HCT116 (cell line): ENCODE results near the gene DCAF15. TPM values are rescaled to one million over a fixed set of nuclear protein-coding genes. Genes with fewer than 3 reads are reported as not detected.

Source experiments
- ATAC-seq: fragments of 200-7000 bp; cut with Tn5 transposase; 2 replicates; pipeline ENCODE4 v1.9.1; 2020; ENCODE audit warnings: mild to moderate bottlenecking, moderate library complexity
- BruUV-seq: library from RNA; stranded (reverse); fragments of 400-500 nt; replicated peaks from 2 replicates; lab custom pipeline; 2021; lab: Mats Ljungman, UMichigan
- CTCF ChIA-PET: fragments of 300-600 bp; sonication (Branson Sonifier 250); formaldehyde crosslinking; loops from one replicate; lab custom pipeline; 2021; ENCODE audit warnings: antibody characterized with exemption; lab: Charles Lee
- POLR2A ChIA-PET: fragments of 300-600, 350-600 bp; sonication (Branson Sonifier 250); formaldehyde crosslinking; loops from one replicate; lab custom pipeline; 2021; ENCODE audit warnings: antibody characterized with exemption; lab: Charles Lee
- RAD21 ChIA-PET, 2 experiments: fragments of 300-600 bp; sonication (Branson Sonifier 250); formaldehyde crosslinking; loops; one replicate each; lab custom pipeline; 2023; ENCODE audit warnings: low total read pairs in 2 of 2; ENCODE audit not compliant: uncharacterized antibody in 2 of 2, unreplicated experiment in 2 of 2, low non-redundant PET in 1 of 2; lab: Charles Lee
- DNase-seq: peaks from one replicate; pipeline ENCODE4 v3.0.0-alpha.2; 2010; ENCODE audit warnings: low read depth, low spot score
- H2AFZ ChIP-seq: fragments of 200-600 bp; shearing (Covaris generic), sonication (generic); 2 replicates; pipeline ENCODE4 v1.6.1; 2017; ENCODE audit warnings: low read depth, mixed run types, mixed read lengths, antibody characterized with exemption, low read length; ENCODE audit not compliant: poor library complexity, severe bottlenecking
- H3K27ac ChIP-seq: 2 replicates; pipeline ENCODE4 v1.5.1; 2012; ENCODE audit warnings: low read depth, low read length
- H3K27me3 ChIP-seq: fragments of 200-600 bp; sonication (generic); 2 replicates; pipeline ENCODE4 v1.6.1; 2016; ENCODE audit warnings: mixed run types, low read length, mixed read lengths; ENCODE audit not compliant: insufficient read depth
- H3K36me3 ChIP-seq, 2 experiments: fragments of 200-500 bp in 1 of 2; fragments of 200-600 bp in 1 of 2; sonication (Bioruptor generic) in 1 of 2; sonication (generic) in 1 of 2; 2 replicates each; pipeline versions ENCODE4 v1.5.1 to v1.6.1; 2014 to 2016; ENCODE audit warnings: low read length in 2 of 2, inconsistent platforms in 1 of 2, mixed read lengths in 1 of 2, mixed run types in 1 of 2; ENCODE audit not compliant: insufficient read depth in 2 of 2, control insufficient read depth in 1 of 2
- H3K4me1 ChIP-seq, 2 experiments: fragments of 200-600 bp in 1 of 2; sonication (generic) in 1 of 2; 2 replicates each; pipeline versions ENCODE4 v1.5.1 to v1.6.1; 2012 to 2017; ENCODE audit warnings: low read length in 2 of 2, inconsistent platforms in 1 of 2, mild to moderate bottlenecking in 1 of 2, mixed read lengths in 1 of 2, mixed run types in 1 of 2, moderate library complexity in 1 of 2; ENCODE audit not compliant: insufficient read depth in 2 of 2, control insufficient read depth in 1 of 2
- H3K4me2 ChIP-seq: fragments of 200-600 bp; sonication (generic); 2 replicates; pipeline ENCODE4 v1.6.1; 2017; ENCODE audit warnings: mixed run types, low read length, mixed read lengths
- H3K4me3 ChIP-seq, 2 experiments: fragments of 200-600 bp in 1 of 2; sonication (generic) in 1 of 2; replicated peaks in 1 of 2; 2 replicates each; pipeline ENCODE4 v1.5.1; 2011 to 2016; ENCODE audit warnings: low read length in 2 of 2, control low read depth in 1 of 2, low read depth in 1 of 2, mild to moderate bottlenecking in 1 of 2, mixed read lengths in 1 of 2, mixed run types in 1 of 2
- H3K79me2 ChIP-seq: fragments of 200-600 bp; sonication (generic); 2 replicates; pipeline ENCODE4 v1.6.1; 2017; ENCODE audit warnings: mild to moderate bottlenecking, mixed run types, low read length, moderate library complexity, mixed read lengths; ENCODE audit not compliant: insufficient read depth
- H3K9ac ChIP-seq: fragments of 200-600 bp; sonication (generic); 2 replicates; pipeline ENCODE4 v1.6.1; 2016; ENCODE audit warnings: low read length, mixed read lengths
- H3K9me2 ChIP-seq: fragments of 200-600 bp; sonication (generic), shearing (Covaris generic); 2 replicates; pipeline ENCODE4 v1.6.1; 2017; ENCODE audit warnings: mixed run types, mild to moderate bottlenecking, moderate library complexity; ENCODE audit not compliant: insufficient read depth
- H3K9me3 ChIP-seq, 2 experiments: fragments of 200-500 bp in 1 of 2; fragments of 200-600 bp in 1 of 2; sonication (Bioruptor generic) in 1 of 2; sonication (generic) in 1 of 2; 2 replicates each; pipeline ENCODE4 v1.6.1; 2014 to 2017; ENCODE audit warnings: low read length in 2 of 2, mixed read lengths in 2 of 2, inconsistent platforms in 1 of 2, low read depth in 1 of 2, mild to moderate bottlenecking in 1 of 2, mixed run types in 1 of 2, moderate library complexity in 1 of 2; ENCODE audit not compliant: control insufficient read depth in 1 of 2, insufficient read depth in 1 of 2
- H4K20me1 ChIP-seq: fragments of 200-600 bp; sonication (generic), shearing (Covaris generic); 2 replicates; pipeline ENCODE4 v1.6.1; 2017; ENCODE audit warnings: mixed run types, mild to moderate bottlenecking, moderate library complexity; ENCODE audit not compliant: insufficient read depth
- ATF3 ChIP-seq: IDR thresholded peaks from 2 replicates; pipeline ENCODE4 v1.6.1; 2012
- CBX3 ChIP-seq: IDR thresholded peaks from 2 replicates; pipeline ENCODE4 v1.6.1; 2012; ENCODE audit warnings: low read depth
- CEBPB ChIP-seq: IDR thresholded peaks from 2 replicates; pipeline ENCODE4 v1.6.1; 2012; ENCODE audit warnings: low read depth
- CTCF ChIP-seq, 3 experiments: fragments of 200-600 bp in 1 of 3; sonication (generic) in 1 of 3; IDR thresholded peaks in 2 of 3; conservative IDR thresholded peaks in 1 of 3; 2 replicates each; pipeline ENCODE4 v1.5.1; 2012 to 2017; ENCODE audit warnings: low read depth in 2 of 3, low read length in 2 of 3, antibody characterized with exemption in 1 of 3, borderline replicate concordance in 1 of 3, control low read depth in 1 of 3, mild to moderate bottlenecking in 1 of 3, mixed read lengths in 1 of 3, mixed run types in 1 of 3, moderate library complexity in 1 of 3; ENCODE audit not compliant: insufficient read depth in 1 of 3
- ELF1 ChIP-seq: IDR thresholded peaks from 2 replicates; pipeline ENCODE4 v1.6.1; 2012; ENCODE audit warnings: low read depth, borderline replicate concordance
- EZH2 ChIP-seq: fragments of 200-600 bp; sonication (generic); IDR thresholded peaks from 2 replicates; pipeline ENCODE4 v1.6.1; 2017; ENCODE audit warnings: antibody characterized with exemption, mixed run types
- JUND ChIP-seq: IDR thresholded peaks from 2 replicates; pipeline ENCODE4 v1.6.1; 2012
- MAX ChIP-seq: IDR thresholded peaks from 2 replicates; pipeline ENCODE4 v1.6.1; 2012
- POLR2A ChIP-seq: IDR thresholded peaks from 2 replicates; pipeline ENCODE4 v1.7.0; 2011; ENCODE audit warnings: borderline replicate concordance; ENCODE audit not compliant: insufficient read depth, insufficient read length; ENCODE audit errors: extremely low read depth
- RAD21 ChIP-seq: IDR thresholded peaks from 2 replicates; pipeline ENCODE4 v1.6.1; 2012; ENCODE audit warnings: low read depth, mild to moderate bottlenecking
- REST ChIP-seq: IDR thresholded peaks from 2 replicates; pipeline ENCODE4 v1.6.1; 2012; ENCODE audit warnings: low read depth
- SIN3A ChIP-seq: IDR thresholded peaks from 2 replicates; pipeline ENCODE4 v1.6.1; 2012; ENCODE audit warnings: low read depth
- SRF ChIP-seq: IDR thresholded peaks from 2 replicates; pipeline ENCODE4 v1.6.1; 2012; ENCODE audit warnings: low read depth
- TCF7L2 ChIP-seq: IDR thresholded peaks from 2 replicates; pipeline ENCODE4 v1.7.0; 2011; ENCODE audit warnings: borderline replicate concordance, inconsistent platforms; ENCODE audit not compliant: insufficient read depth, insufficient read length; ENCODE audit errors: extremely low read depth
- ZFX ChIP-seq: fragments of 450-650 bp; IDR thresholded peaks from 2 replicates; pipeline ENCODE4 v1.6.1; 2017
- ZNF274 ChIP-seq: fragments of 200-500 bp; sonication (Bioruptor generic); IDR thresholded peaks from 2 replicates; pipeline ENCODE4 v1.6.1; 2014; ENCODE audit warnings: mild to moderate bottlenecking, low read depth, low read length, inconsistent platforms
- intact Hi-C: fragments of 100-400 bp; cut with micrococcal nuclease; formaldehyde crosslinking; loops from 2 replicates; pipeline ENCODE4 v1.10.0; 2022
- total RNA-seq: library from RNA; stranded (reverse); gene quantifications from one replicate; pipeline ENCODE4 v1.2.1, GENCODE V29; 2021; ENCODE audit not compliant: unreplicated experiment

DCAF15 gene
- total RNA-seq, 1 experiment from 2014 or later, result 46.2 TPM

GRCh38 chr19:13956365-13956744 is 4.0 kb downstream of the DCAF15 start:
- H2AFZ ChIP-seq, result no peak overlapping the region
- H3K27ac ChIP-seq, result no peak overlapping the region
- H3K79me2 ChIP-seq, result peaks cover 21% of the 10 kb centered on the region
- peaks cover 7 to 17% of the 10 kb centered on the region in 2 experiments for H3K4me1 ChIP-seq
- no peak overlapping the region for H3K4me2 ChIP-seq
- H3K9ac ChIP-seq, result no peak overlapping the region
- peaks cover 11 to 32% of the 10 kb centered on the region in 2 experiments; a peak in 3 of 4 replicates for H3K36me3 ChIP-seq
- no peak for TF ChIP-seq ZNF274
- no peak for TF ChIP-seq SRF
- no peak for TF ChIP-seq CEBPB
- no peak for TF ChIP-seq POLR2A
- ChIA-PET POLR2A (no interaction called here), CTCF (no interaction called here), RAD21 (no interaction called here)
- no peaks in the 10 kb centered on the region for H4K20me1 ChIP-seq
- intact Hi-C loops, result no loop called here
- no TSS peak for BruUV-seq
- H3K4me3 ChIP-seq, result no peak overlapping the region
- H3K9me3 ChIP-seq, result no peaks in the 10 kb centered on the region
- no peak for ATAC-seq
- H3K9me2 ChIP-seq, result no peaks in the 10 kb centered on the region
- H3K27me3 ChIP-seq, result no peaks in the 10 kb centered on the region
- DNase-seq, result no peak

- ChIA-PET POLR2A (no interaction called here), RAD21 (no interaction called here), CTCF (no interaction called here)
- Histone ChIP-seq H3K27ac (no peak overlapping the region), H3K4me3 (no peak overlapping the region), H3K4me2 (no peak overlapping the region), H3K4me1 (peaks cover 7 to 11% of the 10 kb centered on the region in 2 experiments), H3K79me2 (peaks cover 21% of the 10 kb centered on the region), H2AFZ (no peak overlapping the region), H3K27me3 (no peaks in the 10 kb centered on the region), H3K9me2 (no peaks in the 10 kb centered on the region), H4K20me1 (no peaks in the 10 kb centered on the region), H3K9ac (no peak overlapping the region), H3K36me3 (peaks cover 11 to 32% of the 10 kb centered on the region in 2 experiments; a peak in 3 of 4 replicates), H3K9me3 (no peaks in the 10 kb centered on the region)
- no peak for ATAC-seq
- intact Hi-C loops, result no loop called here
- no TSS peak for BruUV-seq
- DNase-seq, result no peak
- TF ChIP-seq JUND (no peak), ZFX (no peak), ZNF274 (no peak), EZH2 (no peak), SRF (no peak), ELF1 (no peak), REST (no peak), SIN3A (no peak), RAD21 (no peak), POLR2A (no peak), CBX3 (no peak), TCF7L2 (no peak), CTCF (IDR thresholded peaks at IDR 0.05 in 2 of 3, conservative IDR thresholded peaks at IDR 0.05 in 1 of 3; ENCODE audit: borderline replicate concordance in 1 of 3, insufficient read depth in 1 of 3, low read depth in 2 of 3, low read length in 2 of 3) (no peak), MAX (no peak), ATF3 (no peak), CEBPB (no peak)
These were observed 4.7 kb downstream of the DCAF15 start for GRCh38 chr19:13957051-13957450.
